Measurements from ENCODE around the gene SLC22A31. TPM values are rescaled to one million over a fixed set of nuclear protein-coding genes. Genes with fewer than 3 reads are reported as not detected.

SLC22A31 gene
- total RNA-seq, 2 donors from 2014 or later, result 4.5 TPM; not detected in 1

Other genes starting within 250 kb of the SLC22A31 start
- 1 to 10 TPM; 4.7 to 5.1 TPM for gene CBFA2T3, start 223.3 kb downstream of the SLC22A31 start, total RNA-seq
- gene ACSF3, start 106.7 kb downstream of the SLC22A31 start, total RNA-seq, result 10 to 100 TPM; 19.1 to 21.4 TPM
- under 1 TPM in 1 of 2 donors, not detected in 1; 0.46 TPM for gene CDH15, start 28.8 kb downstream of the SLC22A31 start, total RNA-seq
- 1 to 10 TPM; 8.4 to 9.3 TPM for gene ZNF778, start 17.2 kb upstream of the SLC22A31 start, total RNA-seq